Mammary epithelial cell (primary cell): Measurements from ENCODE around the gene CMTM1.

Experiments
- EZH2 ChIP-seq: IDR thresholded peaks from 2 replicates; pipeline ENCODE4 v1.6.1; 2012; ENCODE audit warnings: low read length, inconsistent platforms, borderline replicate concordance
- TF ChIP-seq, protein P1 (sequence below), 2 donors: IDR thresholded peaks in 1 of 2; conservative IDR thresholded peaks in 1 of 2; 2 replicates each; pipeline ENCODE4 v1.5.1; 2011 to 2012; ENCODE audit warnings: inconsistent platforms in 2 of 2, low read length in 2 of 2, mild to moderate bottlenecking in 2 of 2, control low read depth in 1 of 2, low read depth in 1 of 2; ENCODE audit not compliant: insufficient read depth in 1 of 2; ENCODE audit errors: extremely low read depth in 1 of 2

DNA sequence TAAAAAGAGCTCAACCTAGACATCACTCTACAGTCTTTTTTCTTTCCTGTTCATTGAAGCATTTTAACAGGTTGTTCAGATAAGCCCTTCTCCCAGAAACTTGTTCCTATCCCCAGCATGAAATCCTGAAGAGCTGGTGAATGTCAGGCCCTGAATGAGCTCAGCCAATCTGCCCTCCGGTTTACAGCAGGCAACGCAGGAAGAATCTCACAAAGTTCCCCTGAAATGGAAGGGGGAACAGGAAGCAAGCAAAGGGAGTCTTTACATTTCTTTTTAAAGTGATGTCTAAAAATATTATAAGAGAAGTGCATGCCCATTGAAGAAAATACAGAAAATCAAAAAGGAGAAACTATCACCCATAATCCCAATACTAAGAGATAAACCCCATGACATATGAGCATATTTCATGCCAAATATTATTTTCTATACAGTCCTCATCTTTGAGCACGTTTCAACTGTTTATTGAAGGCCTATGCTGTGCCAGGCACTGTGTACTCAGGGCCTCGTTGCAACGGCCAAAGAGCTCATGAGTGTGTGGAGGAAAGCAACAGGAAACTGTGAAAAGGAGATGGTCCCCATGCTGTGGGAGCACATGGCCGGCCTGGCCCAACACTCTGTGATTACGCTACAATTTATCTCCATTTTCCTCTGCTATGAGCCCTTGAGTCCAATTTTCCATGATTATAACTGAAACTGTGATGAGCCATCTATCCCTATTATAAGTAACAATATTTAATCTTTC, 22.1 kb upstream of the CMTM1 start:
- TF ChIP-seq, protein P1, sequence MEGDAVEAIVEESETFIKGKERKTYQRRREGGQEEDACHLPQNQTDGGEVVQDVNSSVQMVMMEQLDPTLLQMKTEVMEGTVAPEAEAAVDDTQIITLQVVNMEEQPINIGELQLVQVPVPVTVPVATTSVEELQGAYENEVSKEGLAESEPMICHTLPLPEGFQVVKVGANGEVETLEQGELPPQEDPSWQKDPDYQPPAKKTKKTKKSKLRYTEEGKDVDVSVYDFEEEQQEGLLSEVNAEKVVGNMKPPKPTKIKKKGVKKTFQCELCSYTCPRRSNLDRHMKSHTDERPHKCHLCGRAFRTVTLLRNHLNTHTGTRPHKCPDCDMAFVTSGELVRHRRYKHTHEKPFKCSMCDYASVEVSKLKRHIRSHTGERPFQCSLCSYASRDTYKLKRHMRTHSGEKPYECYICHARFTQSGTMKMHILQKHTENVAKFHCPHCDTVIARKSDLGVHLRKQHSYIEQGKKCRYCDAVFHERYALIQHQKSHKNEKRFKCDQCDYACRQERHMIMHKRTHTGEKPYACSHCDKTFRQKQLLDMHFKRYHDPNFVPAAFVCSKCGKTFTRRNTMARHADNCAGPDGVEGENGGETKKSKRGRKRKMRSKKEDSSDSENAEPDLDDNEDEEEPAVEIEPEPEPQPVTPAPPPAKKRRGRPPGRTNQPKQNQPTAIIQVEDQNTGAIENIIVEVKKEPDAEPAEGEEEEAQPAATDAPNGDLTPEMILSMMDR (conservative IDR thresholded peaks at IDR 0.05 in 1 of 2, IDR thresholded peaks at IDR 0.05 in 1 of 2; ENCODE audit: extremely low read depth in 1 of 2, insufficient read depth in 1 of 2, low read depth in 1 of 2, low read length in 2 of 2), result no peak
- TF ChIP-seq EZH2, result no peak
